GM19240 (cell line): ENCODE data around the gene GH2.
A peak's percentile ranks its signal among the peaks of the same experiment; 100 is the strongest.

Experiments used
- DNase-seq: peaks from one replicate; pipeline ENCODE4 v3.0.0; 2011; ENCODE audit warnings: low spot score; ENCODE audit not compliant: insufficient read length

Gene GH2

DNA sequence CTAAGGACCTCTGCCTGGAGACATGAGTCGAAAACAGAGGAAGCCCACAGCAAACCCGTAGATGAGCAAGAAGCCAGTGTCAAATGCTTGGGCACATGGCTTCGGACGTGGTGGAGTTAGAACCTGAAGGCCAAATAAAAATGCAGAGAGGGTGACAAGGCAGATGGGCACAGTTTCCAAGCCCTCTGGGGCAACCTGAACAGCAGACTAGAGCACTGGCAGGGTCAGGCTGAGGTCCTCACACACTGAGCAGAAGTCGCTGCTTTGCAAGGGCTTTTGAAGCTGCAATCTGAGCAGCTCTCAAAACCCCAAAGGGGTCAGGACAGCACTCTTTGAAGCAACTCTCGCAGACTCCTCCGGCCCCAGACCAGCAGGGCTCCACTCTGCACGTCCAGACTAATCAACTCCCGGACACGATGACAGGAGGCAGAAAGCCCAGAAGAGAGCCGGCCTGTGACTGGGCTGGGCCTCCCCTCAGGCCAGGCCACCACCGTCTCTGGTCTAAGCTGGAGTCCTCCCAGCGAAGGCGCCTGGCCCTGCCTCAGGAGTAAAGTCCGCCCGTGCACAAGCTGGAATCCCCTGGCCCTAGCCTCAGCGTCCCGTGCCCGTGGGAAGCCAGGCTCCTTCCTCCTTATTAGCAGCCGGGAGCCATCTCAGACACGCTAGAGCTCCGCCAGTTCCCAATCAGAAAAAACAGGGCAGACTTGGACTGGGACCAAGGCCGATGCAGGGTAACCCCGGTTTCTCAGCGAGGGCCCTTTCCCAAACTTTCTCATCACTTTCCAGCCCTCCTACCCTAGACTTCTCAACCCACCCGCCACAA lies 40.2 kb downstream of the GH2 start:
- no peak for DNase-seq

DNA sequence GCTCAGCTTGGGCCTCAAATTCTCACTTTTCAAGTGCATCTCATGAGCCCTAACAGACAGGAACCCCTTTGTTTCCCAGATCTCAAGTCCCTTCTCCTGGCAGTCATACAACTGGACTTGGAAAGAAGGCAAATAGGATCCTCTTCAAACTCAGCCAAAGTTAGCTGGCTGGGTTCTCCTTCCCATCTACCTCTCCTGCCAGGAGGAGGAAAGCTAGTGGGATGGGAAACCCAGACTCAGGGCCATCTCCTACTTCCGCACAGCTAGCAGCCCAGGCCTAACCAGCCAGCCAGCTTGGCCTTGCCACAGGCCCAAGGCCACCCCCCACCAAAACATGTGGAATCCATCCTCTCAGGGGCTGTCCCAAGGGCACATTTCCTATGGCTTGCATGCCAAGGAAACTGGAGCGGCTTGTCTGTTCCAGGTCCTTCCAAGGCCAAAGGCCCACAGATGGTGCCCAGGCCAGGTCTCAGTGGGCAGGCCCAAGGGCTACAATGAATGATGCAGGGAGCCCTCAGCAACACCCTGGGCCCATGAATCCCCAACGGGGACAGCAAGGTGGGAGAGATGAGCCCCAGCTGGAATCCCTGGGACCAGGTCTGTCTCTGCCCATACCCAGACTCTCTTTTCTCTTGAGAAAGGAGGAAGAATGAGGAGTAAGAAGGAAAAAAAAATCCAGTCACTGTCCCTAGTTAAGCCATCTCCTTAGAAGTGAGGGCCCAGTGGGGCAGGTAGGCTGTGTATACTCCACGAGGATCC lies 41.0 kb downstream of the GH2 start:
- no peak for DNase-seq

DNA sequence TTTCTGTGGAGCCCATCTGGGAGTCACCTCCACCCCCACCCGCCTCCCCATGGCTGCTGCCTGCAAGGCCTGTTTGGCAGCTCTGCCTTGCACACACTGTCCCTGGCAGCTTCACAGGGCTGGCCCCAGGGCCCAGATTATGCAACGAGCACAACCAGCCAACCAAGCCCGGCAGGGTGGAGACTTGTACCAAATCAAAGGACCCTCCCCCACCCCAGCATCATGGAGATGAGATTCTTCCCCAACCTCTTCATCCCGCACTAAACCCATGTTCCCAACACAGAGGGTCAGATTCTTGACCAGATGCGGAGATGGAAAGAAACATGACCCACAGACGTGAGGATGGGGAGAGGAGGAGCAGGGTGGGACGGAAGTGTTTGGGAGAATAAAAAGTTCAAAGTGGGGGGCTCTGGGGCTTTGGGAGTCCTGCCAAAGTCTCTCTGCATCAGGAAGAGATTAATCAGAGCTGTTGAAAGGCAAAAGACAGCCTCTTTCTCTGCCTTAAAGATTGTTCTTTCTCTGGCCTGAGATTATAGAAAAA lies 43.0 kb downstream of the GH2 start:
- DNase-seq = no peak

DNA sequence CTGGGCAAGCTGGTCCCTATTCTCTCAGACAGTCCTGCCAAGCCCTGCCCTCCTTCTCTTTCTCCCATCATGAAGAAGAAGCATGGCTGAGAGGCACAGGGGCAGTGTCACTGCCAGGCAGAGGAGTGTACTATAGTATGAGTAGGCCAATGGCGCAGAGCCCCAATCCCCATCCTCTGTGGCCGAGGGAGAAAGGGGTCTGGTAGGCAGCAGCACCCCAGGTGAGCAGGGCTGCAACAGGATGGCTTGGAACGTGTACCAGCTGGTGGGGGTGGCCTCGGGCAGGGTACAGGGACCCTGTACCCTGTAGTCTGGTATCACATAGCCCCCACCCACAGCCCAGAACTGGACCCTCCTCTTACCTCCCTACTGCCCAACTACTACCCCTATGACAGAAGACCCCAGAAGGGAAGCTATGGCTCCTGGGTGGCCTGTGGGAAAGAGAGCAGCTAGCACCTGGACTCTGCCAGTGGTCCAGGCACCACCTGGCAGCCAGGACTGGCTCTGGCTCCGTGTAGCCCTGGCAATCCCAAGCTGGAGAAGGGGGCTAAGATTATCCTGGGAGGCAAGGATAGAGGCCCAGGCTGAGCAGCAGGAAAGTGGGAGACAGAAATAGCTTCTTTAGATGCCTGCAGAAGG lies 43.7 kb downstream of the GH2 start:
- DNase-seq = no peak

DNA sequence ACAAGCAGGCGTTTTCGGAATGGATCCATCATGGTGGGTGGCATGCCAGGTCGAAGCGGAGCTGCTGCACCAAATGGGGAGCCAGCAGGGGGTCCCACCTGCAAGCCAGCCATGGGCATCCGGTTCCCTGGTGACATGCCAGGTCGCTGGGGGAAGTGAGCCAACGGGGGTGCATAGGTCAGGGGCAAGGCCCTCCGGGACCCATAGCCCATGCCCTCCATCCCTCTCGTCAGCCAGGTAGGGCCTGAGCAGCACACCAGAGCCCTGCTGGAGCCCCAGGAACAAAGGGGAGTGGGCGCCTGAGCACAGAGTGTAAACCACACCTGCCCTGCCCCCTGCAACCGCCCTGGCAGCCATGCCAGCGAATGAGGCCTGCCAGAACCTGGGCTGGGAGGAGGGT lies 44.3 kb downstream of the GH2 start:
- DNase-seq = no peak

DNA sequence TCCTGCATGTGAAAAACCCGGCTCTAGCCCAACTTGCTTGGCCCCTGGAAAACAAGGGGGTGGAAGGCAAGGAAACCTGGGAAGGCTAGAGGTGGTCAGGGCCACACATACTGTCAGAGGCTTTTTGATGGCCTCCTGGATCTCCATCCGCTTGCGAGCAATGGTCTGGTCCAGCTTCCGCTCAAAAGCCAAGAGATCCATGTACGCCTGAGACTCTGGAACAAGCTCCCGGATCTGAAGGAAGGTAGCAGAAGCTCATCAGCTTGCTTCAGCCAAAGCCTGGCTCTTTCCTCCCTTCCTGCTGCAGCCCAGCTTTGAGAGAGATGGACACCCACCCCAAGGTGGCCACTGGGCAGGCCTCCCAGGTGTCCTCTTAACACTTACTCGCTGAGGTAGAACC lies 44.9 kb downstream of the GH2 start:
- no peak for DNase-seq

DNA sequence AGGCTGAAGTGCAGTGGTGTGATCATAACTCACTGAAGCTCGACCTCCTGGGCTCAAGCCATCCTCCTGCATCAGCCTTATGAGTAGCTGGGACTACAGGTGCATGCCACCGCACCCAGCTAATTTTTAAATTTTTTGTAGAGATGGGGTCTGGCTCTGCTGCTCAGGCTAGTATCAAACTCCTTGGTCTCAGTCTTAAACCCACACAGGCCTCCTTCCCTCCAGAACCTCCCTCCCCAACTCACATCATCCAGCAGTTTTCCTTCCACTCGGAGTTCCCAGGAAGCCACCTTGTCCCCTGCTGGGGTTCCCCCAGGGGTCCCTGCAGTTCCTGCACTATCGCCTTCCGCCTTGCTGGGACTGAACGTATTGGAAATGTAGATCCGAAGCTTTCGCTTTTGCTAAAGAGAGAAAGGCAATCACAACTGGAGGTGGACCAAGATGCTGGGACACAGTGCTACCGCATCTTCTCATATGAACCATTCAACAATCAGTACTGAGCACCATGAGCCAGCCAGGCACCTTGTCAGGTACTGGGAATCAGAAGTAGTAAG lies 46.5 kb downstream of the GH2 start:
- DNase-seq = no peak

DNA sequence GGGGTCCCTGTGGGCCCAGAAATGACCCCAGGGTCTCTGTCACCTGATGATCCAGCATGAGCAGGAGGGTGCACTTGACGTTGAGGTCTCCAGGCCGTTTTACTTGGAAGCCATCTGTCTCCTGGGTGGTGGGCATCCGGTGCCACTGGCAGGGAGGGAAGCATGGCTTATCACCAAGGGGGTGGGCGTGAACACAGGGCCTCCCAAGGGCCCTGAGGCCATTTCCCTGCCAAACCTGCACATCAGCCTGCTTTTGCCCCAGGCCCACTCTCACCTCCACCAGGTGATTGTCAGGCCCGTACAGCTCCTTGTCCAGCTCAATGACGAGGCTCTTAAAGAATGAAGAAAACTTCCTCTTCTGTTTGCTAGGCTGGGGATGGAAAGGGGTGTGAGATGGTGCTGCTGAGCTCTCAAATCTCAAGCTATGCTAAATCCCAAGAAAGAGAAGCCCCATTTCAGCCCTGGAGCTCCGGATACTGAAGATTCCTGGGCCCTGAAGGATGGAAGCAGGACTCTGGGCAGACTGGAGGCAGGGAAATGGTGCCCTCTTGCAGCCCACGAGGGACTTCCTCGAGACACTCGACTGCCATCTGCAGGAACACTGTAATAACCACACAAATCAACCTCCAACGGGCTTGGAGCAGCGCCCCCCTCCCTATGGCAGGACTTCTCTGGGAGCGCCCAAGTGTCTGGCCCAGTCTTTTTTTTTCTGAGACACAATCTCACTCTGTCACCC lies 47.1 kb downstream of the GH2 start:
- DNase-seq = peak; percentile 18

DNA sequence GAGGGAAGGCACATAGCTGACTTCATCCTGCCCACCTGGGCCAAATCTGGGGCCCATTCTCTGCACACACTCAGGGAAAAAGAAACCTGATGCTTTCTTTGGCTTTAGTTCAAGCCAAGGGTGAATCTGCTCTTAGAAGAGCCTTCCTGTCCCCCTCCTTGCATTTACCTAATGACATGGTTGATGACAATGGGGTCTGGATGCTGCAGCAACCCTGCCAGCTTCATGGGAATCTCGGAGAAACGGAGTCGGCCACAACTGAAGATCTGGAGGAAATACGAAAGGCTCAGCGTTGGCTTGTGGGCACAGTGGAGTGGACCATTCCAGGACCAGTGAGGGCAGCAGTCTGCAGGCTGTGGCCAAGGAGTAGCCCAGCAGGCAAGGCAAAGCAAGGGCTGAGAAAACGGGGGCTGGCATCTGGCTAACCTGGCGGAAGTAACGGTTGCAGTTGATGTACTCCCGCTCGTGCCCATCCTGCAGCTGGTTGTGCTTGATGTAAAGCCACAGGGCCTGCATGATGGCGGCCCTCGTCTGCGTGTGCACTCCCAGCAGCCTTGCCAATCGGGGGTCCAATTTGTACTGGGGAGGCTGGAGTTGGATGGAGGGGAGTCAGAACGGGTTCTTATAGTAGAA lies 47.9 kb downstream of the GH2 start:
- DNase-seq = no peak

DNA sequence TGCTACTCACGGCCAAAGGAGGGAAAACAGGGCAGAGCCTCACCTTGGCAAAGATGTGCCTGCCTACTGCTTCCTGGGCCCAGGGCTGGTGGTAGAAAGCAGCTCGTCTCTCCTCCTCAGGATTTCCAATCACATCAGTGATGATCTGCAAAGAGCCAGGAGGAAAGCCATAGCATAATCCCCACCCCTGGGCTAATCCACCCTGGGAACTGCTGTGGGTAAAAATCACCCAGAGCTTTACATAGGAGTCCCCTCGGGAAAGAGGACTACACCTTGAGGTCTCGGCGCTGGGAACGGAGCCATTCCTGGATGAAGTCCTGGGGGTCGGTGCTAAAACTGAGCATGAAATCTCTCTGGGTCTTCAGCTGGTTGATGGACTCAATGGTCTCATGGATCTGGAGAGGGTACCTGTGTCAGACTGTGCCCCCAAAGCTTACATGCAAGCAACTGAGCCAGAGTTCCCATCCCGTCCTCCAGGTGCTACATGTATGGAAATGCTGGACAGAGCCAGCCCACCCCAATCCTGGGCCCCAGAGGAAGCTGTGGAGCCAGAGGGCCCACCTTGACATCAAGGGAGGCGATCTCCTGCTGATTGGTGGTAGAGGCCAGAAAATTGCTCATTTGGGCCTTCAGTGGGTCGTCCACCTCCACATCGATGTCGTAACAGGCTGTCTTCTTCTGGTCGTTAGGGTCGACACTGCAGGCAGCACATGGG lies 48.6 kb downstream of the GH2 start:
- DNase-seq = no peak

DNA sequence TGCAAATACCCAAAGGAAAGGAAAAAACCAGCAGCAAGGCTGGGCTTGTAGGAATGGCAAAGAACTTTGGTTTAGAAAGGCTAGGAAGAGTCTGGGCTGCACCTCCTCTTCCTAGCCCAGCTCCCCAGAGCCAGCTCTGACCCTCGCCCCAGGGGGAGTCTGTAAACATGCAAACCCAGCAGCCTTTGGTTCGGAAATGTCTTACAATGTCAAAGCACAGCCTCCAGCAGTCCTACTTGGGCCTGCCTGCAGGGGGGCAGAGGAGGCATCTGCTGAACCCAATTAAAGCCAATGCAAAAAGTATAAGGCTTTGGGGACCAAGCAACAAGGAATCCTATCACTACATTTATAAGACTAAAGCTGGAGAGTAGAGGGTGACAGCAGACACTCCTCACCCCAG lies 49.3 kb downstream of the GH2 start:
- no peak for DNase-seq

DNA sequence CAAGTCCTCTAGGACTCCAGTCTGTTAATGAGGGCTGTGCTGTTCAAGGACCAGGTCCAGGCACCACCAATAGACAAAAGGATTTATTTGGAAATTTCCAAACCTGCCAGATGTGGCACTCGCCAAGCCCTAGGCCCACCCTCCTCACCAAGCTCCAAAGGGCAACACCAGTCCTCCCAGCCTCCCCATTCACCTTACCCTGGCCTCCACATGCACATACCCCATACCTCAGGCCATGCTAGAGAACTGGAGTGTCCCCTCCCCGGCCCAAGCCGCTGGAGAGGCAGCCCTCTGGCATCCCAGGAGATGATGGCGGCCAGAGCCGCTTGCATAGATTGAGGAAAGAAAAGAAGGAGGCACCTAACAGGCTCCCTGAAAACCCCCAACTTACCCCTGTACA lies 49.7 kb downstream of the GH2 start:
- DNase-seq = no peak

DNA sequence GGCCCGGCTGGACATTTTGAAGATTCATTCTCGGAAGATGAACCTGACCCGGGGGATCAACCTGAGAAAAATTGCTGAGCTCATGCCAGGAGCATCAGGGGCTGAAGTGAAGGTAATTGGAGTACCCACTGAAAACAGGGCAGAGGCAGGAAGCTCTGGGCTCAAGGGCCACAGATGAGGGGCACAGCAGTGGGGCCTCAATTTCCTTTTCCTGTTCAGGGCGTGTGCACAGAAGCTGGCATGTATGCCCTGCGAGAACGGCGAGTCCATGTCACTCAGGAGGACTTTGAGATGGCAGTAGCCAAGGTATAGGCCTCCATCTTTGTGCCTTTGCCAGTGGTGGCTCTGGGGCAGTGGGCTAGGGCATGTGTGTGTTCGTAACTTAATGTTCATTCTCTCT lies 50.2 kb downstream of the GH2 start:
- no peak for DNase-seq

DNA sequence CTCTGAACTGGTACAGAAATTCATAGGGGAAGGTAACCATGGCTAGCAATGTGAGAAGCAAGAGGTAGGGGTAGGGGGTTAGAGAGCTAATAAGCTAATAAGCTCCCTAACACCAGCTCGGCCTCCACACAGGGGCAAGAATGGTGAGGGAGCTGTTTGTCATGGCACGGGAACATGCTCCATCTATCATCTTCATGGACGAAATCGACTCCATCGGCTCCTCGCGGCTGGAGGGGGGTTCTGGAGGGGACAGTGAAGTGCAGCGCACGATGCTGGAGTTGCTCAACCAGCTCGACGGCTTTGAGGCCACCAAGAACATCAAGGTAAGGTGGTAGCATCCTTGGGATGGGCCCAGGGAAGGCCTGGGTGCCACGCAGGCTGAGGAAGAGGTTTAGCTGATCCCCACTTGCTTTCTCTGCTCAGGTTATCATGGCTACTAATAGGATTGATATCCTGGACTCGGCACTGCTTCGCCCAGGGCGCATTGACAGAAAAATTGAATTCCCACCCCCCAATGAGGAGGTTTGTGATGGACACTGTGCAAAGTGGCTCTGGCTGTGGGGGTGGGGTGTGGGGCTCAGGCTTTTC lies 50.7 kb downstream of the GH2 start:
- no peak for DNase-seq

DNA sequence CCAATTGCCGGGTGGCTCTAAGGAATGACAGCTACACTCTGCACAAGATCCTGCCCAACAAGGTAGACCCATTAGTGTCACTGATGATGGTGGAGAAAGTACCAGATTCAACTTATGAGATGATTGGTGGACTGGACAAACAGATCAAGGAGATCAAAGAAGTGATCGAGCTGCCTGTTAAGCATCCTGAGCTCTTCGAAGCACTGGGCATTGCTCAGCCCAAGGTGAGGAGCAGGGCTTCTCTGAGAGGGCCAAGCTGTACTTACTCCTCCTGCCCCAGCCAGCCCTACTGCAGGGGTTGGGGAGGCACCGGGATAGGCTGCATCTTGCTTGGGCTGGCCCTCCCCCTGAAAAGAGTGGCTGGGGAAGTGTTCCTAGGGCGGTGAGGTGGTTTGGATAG lies 51.5 kb downstream of the GH2 start:
- no peak for DNase-seq
